HEK293T (cell line): Measurements from ENCODE around the gene PPP1R14D.
"Not testable (repeated sequence)": the region's sequence is repeated elsewhere in the genome, so short reads cannot be mapped to it uniquely, and the experiment has no call there.

Experiments used
- CTCF ChIA-PET: fragments of 350-600 bp; formaldehyde crosslinking; extraction: SDS; loops from one replicate; lab custom pipeline; 2021; ENCODE audit warnings: antibody characterized with exemption, inconsistent platforms; lab: Yijun Ruan, JAX
- POLR2A ChIA-PET: fragments of 350-600 bp; formaldehyde crosslinking; extraction: SDS; loops from one replicate; lab custom pipeline; 2020; ENCODE audit warnings: antibody characterized with exemption, inconsistent platforms; lab: Yijun Ruan, JAX
- DNase-seq: peaks from one replicate; pipeline ENCODE4 v3.0.0; 2012; ENCODE audit warnings: mixed read lengths; ENCODE audit errors: extremely low spot score
- ARNT ChIP-seq: fragments of 450-650 bp; IDR thresholded peaks from 2 replicates; pipeline ENCODE4 v1.6.1; 2017; ENCODE audit warnings: mild to moderate bottlenecking
- BHLHE40 ChIP-seq: fragments of 450-650 bp; IDR thresholded peaks from 2 replicates; pipeline ENCODE4 v1.6.1; 2016; ENCODE audit warnings: mild to moderate bottlenecking, moderate library complexity, borderline replicate concordance
- CTBP1 ChIP-seq: fragments of 450-650 bp; IDR thresholded peaks from 2 replicates; pipeline ENCODE4 v1.6.1; 2016; ENCODE audit warnings: borderline replicate concordance
- ELF4 ChIP-seq: fragments of 450-650 bp; IDR thresholded peaks from 2 replicates; pipeline ENCODE4 v1.6.1; 2017; ENCODE audit warnings: antibody characterized with exemption
- FOXA1 ChIP-seq: fragments of 450-650 bp; IDR thresholded peaks from 2 replicates; pipeline ENCODE4 v1.6.1; 2016; ENCODE audit warnings: mild to moderate bottlenecking
- FOXK2 ChIP-seq: fragments of 450-650 bp; IDR thresholded peaks from 2 replicates; pipeline ENCODE4 v1.6.1; 2016; ENCODE audit warnings: mild to moderate bottlenecking
- FOXM1 ChIP-seq: fragments of 450-650 bp; IDR thresholded peaks from 2 replicates; pipeline ENCODE4 v1.6.1; 2017; ENCODE audit warnings: mild to moderate bottlenecking, borderline replicate concordance
- HDGF ChIP-seq: fragments of 450-650 bp; IDR thresholded peaks from 2 replicates; pipeline ENCODE4 v1.6.1; 2017; ENCODE audit warnings: antibody characterized with exemption, borderline replicate concordance
- L3MBTL2 ChIP-seq: fragments of 450-650 bp; conservative IDR thresholded peaks from 2 replicates; pipeline ENCODE4 v1.6.1; 2016; ENCODE audit warnings: mild to moderate bottlenecking
- LEF1 ChIP-seq: fragments of 450-650 bp; IDR thresholded peaks from 2 replicates; pipeline ENCODE4 v1.6.1; 2017; ENCODE audit warnings: mild to moderate bottlenecking, borderline replicate concordance
- NFRKB ChIP-seq: fragments of 450-650 bp; IDR thresholded peaks from 2 replicates; pipeline ENCODE4 v1.6.1; 2016; ENCODE audit warnings: mild to moderate bottlenecking, moderate library complexity
- SP1 ChIP-seq: fragments of 450-650 bp; IDR thresholded peaks from 2 replicates; pipeline ENCODE4 v1.6.1; 2017
- SUZ12 ChIP-seq: fragments of 450-650 bp; IDR thresholded peaks from 2 replicates; pipeline ENCODE4 v1.6.1; 2016; ENCODE audit warnings: mild to moderate bottlenecking
- TARDBP ChIP-seq: fragments of 450-650 bp; IDR thresholded peaks from 2 replicates; pipeline ENCODE4 v1.6.1; 2016
- ZNF384 ChIP-seq: fragments of 450-650 bp; IDR thresholded peaks from 2 replicates; pipeline ENCODE4 v1.6.1; 2016
- TF ChIP-seq, protein P1 (sequence below): fragments of 450-650 bp; IDR thresholded peaks from 2 replicates; pipeline ENCODE4 v1.6.1; 2016

The PPP1R14D gene

GRCh38 chr15:40871749-40872617 lies 43.5 kb upstream of the PPP1R14D start:
- no peak for TF ChIP-seq ELF4
- no peak for TF ChIP-seq FOXA1
- ChIA-PET CTCF (interaction anchor here (0.9 to 4.0 kb wide), 2 partner anchors 14 to 20 kb away, joined by 3 to 47 read pairs; no protein-coding TSS in a partner anchor), POLR2A (interaction anchor here (1.0 to 2.4 kb wide), 3 partner anchors 14 to 28 kb away, joined by 3 to 12 read pairs (median 5); partner anchors contain the start of genes SPINT1 and VPS18)
- DNase-seq: no peak

GRCh38 chr15:40870716-40871115 lies 42.2 kb upstream of the PPP1R14D start:
- ChIA-PET CTCF (interaction anchor here (0.8 to 4.0 kb wide), 2 partner anchors 12 to 21 kb away, joined by 4 to 47 read pairs; no protein-coding TSS in a partner anchor), POLR2A (interaction anchor here (1.0 to 1.4 kb wide), 2 partner anchors 13 to 27 kb away, joined by 3 to 5 read pairs; partner anchors contain the start of gene SPINT1)
- TF ChIP-seq FOXK2: no peak
- no peak for TF ChIP-seq ARNT
- TF ChIP-seq SP1: no peak
- no peak for TF ChIP-seq ELF4
- no peak for TF ChIP-seq FOXA1
- TF ChIP-seq SUZ12: no peak
- no peak for TF ChIP-seq BHLHE40
- no peak for TF ChIP-seq L3MBTL2
- TF ChIP-seq CTBP1: no peak
- TF ChIP-seq, protein P1, sequence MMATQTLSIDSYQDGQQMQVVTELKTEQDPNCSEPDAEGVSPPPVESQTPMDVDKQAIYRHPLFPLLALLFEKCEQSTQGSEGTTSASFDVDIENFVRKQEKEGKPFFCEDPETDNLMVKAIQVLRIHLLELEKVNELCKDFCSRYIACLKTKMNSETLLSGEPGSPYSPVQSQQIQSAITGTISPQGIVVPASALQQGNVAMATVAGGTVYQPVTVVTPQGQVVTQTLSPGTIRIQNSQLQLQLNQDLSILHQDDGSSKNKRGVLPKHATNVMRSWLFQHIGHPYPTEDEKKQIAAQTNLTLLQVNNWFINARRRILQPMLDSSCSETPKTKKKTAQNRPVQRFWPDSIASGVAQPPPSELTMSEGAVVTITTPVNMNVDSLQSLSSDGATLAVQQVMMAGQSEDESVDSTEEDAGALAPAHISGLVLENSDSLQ: no peak
- no peak for TF ChIP-seq HDGF
- no peak for TF ChIP-seq FOXM1
- TF ChIP-seq ZNF384: no peak
- no peak for TF ChIP-seq LEF1
- TF ChIP-seq TARDBP: no peak
- DNase-seq: no peak

DNA sequence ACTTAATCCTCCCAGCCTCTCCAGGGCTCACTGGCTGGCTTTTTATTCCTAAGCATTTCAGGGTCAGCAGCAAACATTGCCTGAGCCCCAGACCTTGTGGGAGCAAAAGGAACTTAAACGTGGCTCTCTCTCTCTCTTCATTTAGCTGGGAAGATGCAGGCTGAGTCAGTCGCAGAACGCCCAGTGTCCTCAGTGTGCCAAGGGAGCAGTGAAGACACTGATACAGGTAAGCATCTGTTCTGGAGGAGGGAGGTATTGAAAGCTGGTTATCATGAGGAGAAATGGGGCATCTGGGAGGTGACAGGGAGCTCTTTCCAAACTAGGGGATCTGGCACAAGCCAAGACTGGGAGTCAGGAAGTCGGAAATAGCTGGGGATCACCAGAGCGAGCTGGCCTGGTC lies 41.2 kb upstream of the PPP1R14D start:
- POLR2A ChIA-PET: no interaction called here
- DNase-seq: no peak
- TF ChIP-seq HDGF (no peak), LEF1 (no peak), ZNF384 (no peak), BHLHE40 (no peak), ARNT (no peak), FOXM1 (no peak), FOXK2 (no peak), ELF4 (no peak), NFRKB (no peak), L3MBTL2 (no peak), FOXA1 (no peak), CTBP1 (no peak), TARDBP (no peak), SUZ12 (no peak), SP1 (no peak)
- TF ChIP-seq, protein P1: no peak
- CTCF ChIA-PET: interaction anchor here (0.8 to 4.0 kb wide), 2 partner anchors 11 to 22 kb away, joined by 4 to 47 read pairs; no protein-coding TSS in a partner anchor

GRCh38 chr15:40867199-40867598 lies 38.7 kb upstream of the PPP1R14D start:
- no peak for DNase-seq
- TF ChIP-seq ARNT (no peak), ZNF384 (no peak), SP1 (no peak), SUZ12 (no peak), NFRKB (no peak), ELF4 (no peak), BHLHE40 (no peak)
- POLR2A ChIA-PET: no interaction called here
- CTCF ChIA-PET: no interaction called here

- CTCF ChIA-PET: interaction anchor here (0.8 to 2.0 kb wide), 2 partner anchors 18 to 28 kb away, joined by 4 to 6 read pairs; no protein-coding TSS in a partner anchor
- DNase-seq: no peak
- no peak for TF ChIP-seq L3MBTL2
- POLR2A ChIA-PET: interaction anchor here (1.4 kb wide), 1 partner anchor 31 kb away, joined by 7 read pairs; the partner anchor contains the start of gene VPS18
Measured at GRCh38 chr15:40863660-40864270, 35.3 kb upstream of the PPP1R14D start.

DNA sequence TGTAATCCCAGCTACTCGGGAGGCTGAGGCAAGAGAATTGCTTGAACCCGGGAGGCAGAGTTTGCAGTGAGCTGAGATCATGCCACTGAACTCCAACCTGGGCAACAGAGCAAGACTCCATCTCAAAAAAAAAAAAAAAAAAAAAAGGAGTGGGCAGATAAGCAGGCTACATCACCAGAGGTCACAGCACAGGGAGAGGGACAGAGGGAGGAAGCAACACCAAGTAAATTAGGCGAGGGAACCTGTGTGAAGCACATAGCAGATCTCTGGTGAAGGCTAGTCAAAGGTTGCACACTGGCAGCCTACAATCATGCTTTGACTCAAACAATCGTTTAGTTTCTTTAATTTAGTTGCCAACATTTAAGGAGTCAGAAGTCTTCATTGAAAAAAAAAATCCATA lies 32.6 kb upstream of the PPP1R14D start:
- DNase-seq, POLR2A ChIA-PET: not testable (repeated sequence)
- CTCF ChIA-PET: interaction anchor here (0.6 to 0.9 kb wide), 6 partner anchors 10 to 175 kb away, joined by 3 to 6 read pairs (median 3); no protein-coding TSS in a partner anchor
